Skin of body (tissue), 2 donors: ENCODE results near the gene ABTB2. TPM values are rescaled to one million over a fixed set of nuclear protein-coding genes. Genes with fewer than 3 reads are reported as not detected.
"Not testable (repeated sequence)": the region's sequence is repeated elsewhere in the genome, so short reads cannot be mapped to it uniquely, and the experiment has no call there.

Experiments
- DNase-seq: peaks from one replicate; lab custom pipeline; 2025; lab: John Stamatoyannopoulos, UW
- total RNA-seq: library from RNA; depleted of rRNA; stranded (reverse); fragments of >200 nt; gene quantifications from one replicate; pipeline ENCODE4 v1.2.3, GENCODE V29; 2014

The ABTB2 gene
- total RNA-seq, 1 donor from 2014 or later = 5.7 TPM

DNA sequence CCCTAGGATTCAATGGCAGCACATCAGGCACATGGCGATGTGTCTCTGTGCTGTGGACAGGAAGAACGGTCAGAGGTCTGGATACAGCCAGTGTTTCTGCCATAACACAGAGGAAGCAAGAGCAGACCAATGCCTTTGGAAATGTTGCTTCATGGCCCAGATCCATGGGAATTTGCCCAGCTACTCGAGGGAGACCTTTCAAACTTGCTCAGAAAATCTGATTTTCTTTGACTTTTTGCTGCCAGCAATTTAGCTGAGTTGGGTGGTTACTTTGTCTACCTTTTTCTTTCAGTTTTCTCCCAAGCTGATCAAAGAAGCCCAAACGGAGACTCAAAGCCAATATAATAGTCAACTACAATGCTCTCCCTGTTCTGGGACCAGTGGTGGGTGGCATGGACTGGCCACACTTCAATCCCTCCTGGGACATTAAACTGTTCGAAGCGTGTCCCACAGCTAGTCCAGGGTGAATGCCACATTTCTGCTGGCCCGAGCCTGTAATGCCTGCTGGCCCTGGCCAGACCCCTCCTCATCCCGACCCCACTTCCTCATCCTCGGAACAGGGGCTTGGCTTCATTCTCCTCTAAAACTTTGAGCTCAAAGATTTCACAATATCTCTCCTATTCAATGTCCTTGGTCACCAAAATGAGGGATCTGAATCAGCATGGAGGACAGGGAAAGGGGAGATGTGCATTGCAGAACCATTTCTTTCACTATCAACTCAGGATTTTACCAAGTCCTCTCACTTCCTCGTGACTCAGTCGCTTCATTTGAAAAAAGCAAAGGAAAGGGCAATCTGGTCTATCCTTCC lies 93.3 kb downstream of the ABTB2 start:
- no peak for DNase-seq

GRCh38 chr11:34263441-34264091 lies 94.2 kb downstream of the ABTB2 start:
- peak; percentile 57 for DNase-seq

DNA sequence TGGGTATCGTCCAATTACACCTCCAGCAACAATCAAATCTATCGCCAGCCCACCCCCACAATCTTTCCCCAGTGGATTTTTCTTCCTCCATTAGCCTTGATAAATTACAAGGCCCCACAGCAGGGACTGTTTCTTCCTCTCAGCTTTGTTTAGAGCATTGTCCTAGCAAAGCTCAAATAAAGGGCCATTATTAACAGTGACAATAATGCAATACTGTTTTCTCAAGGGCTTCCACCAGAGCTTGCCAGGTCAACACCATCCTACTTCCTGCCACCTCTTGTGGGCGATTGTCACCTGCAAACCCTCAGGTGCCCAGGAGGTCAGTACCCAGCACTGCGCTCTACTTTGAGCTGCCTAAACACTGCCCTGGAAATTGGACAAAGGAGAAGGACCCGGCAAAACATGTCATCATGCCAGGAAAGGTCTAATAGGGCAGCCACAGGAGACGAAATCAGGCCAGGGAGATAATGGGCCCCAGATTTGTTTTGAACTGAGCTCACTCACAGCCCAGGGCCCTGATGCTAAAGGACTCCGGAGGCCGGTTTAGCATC lies 95.2 kb downstream of the ABTB2 start:
- no peak for DNase-seq

DNA sequence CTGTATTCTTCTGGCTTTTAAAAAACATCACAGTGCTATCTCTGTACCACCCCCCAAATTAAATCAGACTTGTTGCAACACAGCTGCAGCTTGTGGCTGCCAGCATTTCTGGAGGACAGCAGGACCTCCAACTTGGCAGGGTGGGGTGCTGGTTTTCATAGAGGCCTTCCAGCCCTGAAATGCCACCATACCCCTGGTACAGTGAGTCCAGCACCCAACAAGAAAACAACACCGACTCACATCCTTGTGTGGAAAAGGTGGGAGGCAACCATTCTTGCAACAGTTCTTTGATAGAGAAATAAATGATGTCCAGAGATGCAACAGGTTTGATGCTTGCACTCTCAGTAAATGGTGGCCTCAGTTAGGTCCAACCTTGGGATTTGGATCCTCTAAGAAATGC lies 96.0 kb downstream of the ABTB2 start:
- no peak for DNase-seq

GRCh38 chr11:34261095-34261494 lies 96.7 kb downstream of the ABTB2 start:
- DNase-seq = no peak

DNA sequence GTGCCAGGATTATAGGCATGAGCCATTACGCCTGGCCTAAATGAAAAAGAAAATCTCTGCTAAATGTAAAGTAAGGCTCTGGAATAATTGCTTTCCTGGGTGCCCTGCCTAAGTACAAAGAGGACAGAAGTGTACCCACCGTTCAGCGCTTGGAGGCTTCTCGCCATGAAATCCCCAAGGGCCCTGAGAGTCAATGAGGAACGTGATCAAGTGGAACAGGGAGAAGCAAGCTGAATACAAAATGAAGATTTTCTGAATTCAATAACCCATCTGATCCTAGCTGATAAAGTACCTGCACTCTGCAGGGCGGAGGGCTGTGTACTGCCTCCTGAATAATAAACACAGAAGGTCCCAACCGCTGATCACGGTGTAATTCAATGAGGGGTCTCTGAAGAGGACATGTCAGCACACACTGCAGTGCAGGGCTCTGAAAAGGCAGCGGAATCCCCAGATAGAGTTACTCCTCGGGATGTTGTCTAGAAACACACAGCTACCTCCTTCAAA lies 97.7 kb downstream of the ABTB2 start:
- DNase-seq = no peak

DNA sequence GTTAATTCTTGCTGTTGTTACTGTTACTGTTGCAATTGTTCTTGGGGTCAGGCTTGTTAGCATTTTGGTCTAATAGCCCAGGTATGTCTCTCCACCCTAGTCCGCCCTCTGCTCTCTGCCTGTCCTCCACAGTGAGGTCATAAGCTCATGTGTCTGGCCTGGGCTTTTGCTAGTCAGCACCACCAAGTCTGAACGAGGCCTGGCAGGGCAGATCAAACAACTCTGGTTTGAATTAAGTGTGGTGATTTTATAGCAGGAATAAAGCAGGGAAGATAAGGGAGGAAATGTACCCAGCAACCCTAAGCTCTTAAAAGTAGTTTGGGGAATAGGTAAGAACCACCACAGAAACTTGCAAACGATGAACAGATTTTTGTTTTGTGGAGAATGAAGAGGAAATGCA lies 98.7 kb downstream of the ABTB2 start:
- no peak for DNase-seq

- no peak for DNase-seq
Observed at GRCh38 chr11:34256626-34257025, 101.2 kb downstream of the ABTB2 start.

DNA sequence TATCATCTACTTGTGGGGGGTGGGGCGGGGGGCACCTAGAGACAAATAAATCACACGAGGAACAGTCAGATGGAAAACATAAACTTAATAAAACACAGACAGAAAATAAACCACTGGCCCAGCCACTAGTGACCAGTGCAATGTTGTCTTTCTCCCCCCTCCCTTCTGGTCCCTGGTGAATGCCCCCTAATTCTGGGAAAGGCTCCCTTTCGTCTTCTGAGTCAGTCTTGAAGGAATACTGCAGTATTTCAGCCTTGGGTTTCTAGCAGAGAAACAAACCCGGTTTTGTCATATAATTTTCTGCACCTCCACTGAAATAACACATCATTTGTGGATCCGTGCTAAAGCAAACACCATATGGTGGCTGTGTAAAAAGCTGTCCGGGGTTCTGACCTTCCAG lies 101.7 kb downstream of the ABTB2 start:
- DNase-seq = no peak

DNA sequence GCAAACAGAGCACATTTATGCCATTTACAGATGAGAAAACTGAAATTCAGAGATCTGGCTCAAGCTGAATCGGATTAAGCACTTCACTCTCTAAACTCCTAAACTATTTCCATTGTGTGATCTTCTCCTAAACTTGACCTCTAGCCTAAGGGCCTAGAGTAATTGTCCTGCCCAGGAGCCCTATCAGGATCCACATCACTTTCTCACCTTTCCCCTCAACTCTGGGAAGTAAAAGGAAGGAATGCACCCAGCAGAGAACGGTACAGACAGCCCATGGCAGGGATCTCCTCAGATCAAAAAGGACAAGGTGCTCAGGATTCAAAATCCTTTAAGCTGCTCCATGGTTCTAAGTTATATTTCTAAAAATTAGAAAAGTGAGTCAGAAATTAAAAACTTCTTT lies 102.7 kb downstream of the ABTB2 start:
- DNase-seq = no peak

- DNase-seq = no peak
Observed at GRCh38 chr11:34254011-34254410, 103.8 kb downstream of the ABTB2 start.

GRCh38 chr11:34252651-34253050 lies 105.2 kb downstream of the ABTB2 start:
- DNase-seq = no peak

DNA sequence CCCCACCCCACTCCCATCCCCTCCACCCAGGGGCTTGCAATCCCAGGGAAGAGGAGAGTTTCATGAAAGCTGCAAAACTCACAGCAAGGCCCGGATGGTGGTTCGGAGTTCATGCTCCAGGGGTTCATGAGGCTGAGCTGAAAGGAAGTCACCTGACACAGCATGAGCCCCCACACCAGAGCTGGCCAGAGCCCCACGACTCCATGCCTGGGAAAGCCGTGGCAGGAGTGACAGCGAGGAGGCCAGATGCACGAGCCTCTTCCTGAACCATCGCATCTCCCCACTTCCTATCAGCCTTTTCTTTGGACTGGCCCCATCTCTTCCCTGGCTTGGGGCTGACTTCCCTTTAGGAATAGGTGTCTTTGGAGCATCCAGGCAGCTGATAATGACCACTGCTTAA lies 105.8 kb downstream of the ABTB2 start:
- no peak for DNase-seq

GRCh38 chr11:34251589-34251980 lies 106.2 kb downstream of the ABTB2 start:
- no peak for DNase-seq

DNA sequence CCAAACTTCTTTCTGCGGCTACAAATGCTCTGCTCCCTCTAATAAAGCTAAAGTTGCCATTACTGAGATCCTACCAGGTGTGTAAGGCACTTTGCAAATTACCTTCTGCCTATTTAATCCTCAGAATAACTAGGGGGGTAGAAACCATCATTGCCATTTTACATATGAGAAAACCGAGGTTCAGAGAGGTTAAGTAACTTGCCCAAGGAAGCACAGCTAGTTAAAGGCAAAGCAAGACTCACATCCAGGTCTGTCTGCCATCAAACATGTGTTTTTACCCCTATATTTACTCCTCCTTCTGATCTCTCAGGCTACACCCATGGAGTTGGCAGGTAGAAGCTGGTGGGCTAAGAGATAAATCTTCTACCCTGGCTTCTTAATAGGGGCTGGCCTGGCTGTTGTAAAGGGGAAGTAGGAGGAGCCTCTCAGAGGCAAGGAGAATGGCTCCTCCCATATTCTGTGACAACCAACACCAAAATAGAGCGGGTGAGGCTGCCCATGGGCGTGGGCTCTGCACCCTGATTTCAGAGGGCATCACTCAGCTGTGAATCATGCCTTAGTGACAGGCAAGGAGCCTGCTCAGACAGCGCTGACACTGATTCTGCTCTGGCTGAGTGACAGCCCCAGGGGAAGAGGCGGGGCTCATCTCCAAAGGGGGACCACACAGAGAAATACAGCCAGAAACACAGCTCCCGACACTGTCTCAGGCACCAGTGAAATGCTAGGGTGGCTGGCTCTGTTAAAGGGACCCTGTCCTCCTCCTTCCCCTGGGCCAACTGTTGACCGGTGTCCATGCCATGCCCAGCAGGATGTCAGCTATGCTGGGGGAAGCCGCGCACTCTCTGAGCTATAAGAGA lies 106.8 kb downstream of the ABTB2 start:
- DNase-seq = peak; percentile 48

DNA sequence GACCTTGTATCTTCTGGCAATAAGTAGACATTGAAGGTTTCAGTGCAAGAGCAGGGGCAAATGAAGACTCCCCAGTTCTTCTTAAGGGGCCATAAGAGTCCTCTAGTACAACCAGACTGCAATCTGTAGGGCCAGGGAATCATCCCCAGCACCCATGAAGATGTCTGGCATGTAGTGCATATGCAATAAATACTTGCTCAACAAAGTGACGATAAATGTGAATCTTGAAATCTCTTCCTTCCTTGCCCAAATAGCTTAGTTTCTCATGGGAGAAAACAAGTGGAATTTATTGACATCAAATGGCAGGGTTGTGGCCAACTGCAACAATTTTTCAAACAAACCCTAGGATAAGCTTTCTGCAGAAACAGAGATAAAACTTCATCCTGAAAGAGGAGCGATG lies 107.6 kb downstream of the ABTB2 start:
- no peak for DNase-seq

DNA sequence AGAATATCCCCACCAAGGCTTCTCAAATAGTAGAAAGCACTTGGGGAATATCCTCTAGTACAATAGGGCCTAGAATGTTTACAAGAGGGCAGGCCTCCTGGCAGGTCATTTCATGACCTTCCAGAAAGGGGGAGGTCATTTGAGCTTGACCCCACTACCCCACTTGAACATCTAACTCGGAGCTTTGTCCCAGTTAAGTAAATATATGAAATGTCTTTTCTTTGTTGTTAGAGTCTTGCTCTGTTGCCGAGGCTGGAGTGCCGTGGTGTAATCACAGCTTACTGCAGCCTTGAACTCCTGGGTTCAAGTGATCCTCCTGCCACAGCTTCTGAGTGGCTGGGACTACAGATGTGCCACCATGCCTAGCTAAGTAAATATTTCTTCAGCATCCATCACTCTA lies 108.4 kb downstream of the ABTB2 start:
- no peak for DNase-seq

GRCh38 chr11:34246511-34246910 lies 111.3 kb downstream of the ABTB2 start:
- not testable (repeated sequence) for DNase-seq

- DNase-seq = no peak
Observed at GRCh38 chr11:34245041-34245440, 112.8 kb downstream of the ABTB2 start.

DNA sequence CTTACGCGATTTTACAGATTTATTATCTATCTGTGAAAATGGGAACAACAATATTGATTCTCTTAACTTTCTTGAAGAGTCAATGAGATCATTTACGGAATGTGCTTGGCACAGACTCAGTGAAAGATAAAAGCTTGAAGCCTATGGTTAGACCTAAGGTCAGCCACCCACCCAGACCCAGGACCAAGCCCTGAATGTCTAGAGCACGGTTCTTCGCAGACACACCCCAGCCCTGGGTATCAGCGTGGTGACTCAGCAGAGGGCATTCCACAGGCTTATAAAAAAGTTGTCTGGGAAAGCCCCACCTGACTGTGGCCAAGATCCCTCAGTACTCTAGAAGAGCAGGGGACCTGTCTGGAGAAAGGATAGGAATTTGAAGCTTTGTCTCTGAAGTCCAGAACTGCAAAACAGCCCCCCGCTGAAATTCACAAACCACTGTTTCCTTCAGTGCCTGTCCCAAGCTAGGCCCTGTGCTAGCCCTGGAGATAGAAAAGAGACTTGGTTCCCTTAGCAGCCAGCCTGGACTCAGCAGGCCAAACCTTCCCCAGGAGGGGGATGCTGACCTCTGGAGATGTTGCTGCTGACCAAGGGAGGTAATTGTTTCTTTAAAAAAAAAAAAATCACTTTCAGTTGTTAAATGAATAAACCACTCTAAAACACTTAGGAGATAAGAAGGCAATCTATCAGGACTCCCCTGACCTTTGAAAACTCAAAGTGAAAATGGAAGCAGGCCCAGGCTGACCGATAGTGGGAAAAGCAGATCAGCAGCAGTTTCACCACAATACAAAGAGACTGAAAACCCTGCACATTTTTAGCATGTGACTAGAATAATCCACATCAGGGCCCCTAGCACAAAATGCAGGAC lies 114.0 kb downstream of the ABTB2 start:
- no peak for DNase-seq
